Endodermal cell (in vitro differentiated cells): ENCODE measurements around the gene TSPAN16. TPM values are rescaled to one million over a fixed set of nuclear protein-coding genes. Genes with fewer than 3 reads are reported as not detected.

ENCODE experiments used
- DNase-seq: peaks from one replicate; pipeline ENCODE4 v3.0.0-alpha.2; 2017
- H3K27ac ChIP-seq: 2 replicates; pipeline ENCODE4 v1.5.1; 2013; ENCODE audit warnings: mild to moderate bottlenecking, low read depth, low read length, moderate library complexity
- H3K27me3 ChIP-seq: 2 replicates; pipeline ENCODE4 v1.6.1; 2013; ENCODE audit warnings: mild to moderate bottlenecking, low read length, moderate library complexity; ENCODE audit not compliant: insufficient read depth, control insufficient read depth, poor library complexity, severe bottlenecking
- H3K36me3 ChIP-seq: 2 replicates; pipeline ENCODE4 v1.7.0; 2013; ENCODE audit warnings: mild to moderate bottlenecking, low read length, moderate library complexity; ENCODE audit not compliant: control insufficient read depth, insufficient read depth
- H3K4me1 ChIP-seq: one replicate; pipeline ENCODE4 v1.7.0; 2013; ENCODE audit warnings: low read length; ENCODE audit not compliant: control insufficient read depth, insufficient read depth
- H3K4me3 ChIP-seq: 2 replicates; pipeline ENCODE4 v1.5.1; 2013; ENCODE audit warnings: mild to moderate bottlenecking, low read length, moderate library complexity
- H3K9ac ChIP-seq: 2 replicates; pipeline ENCODE4 v1.6.1; 2013; ENCODE audit warnings: mild to moderate bottlenecking, low read length, moderate library complexity; ENCODE audit not compliant: poor library complexity, severe bottlenecking; ENCODE audit errors: extremely low read depth
- H3K9me3 ChIP-seq: 2 replicates; pipeline ENCODE4 v1.6.1; 2013; ENCODE audit warnings: mild to moderate bottlenecking, low read length, moderate library complexity; ENCODE audit not compliant: control insufficient read depth
- H3K27ac Mint-ChIP-seq: 2 replicates; pipeline ENCODE4 v1.8.0; 2020; ENCODE audit warnings: mixed read lengths
- H3K27me3 Mint-ChIP-seq: 2 replicates; pipeline ENCODE4 v1.8.0; 2021; ENCODE audit warnings: mild to moderate bottlenecking, mixed read lengths; ENCODE audit not compliant: insufficient read depth
- H3K36me3 Mint-ChIP-seq: 2 replicates; pipeline ENCODE4 v1.8.0; 2020; ENCODE audit warnings: low read depth, mixed read lengths
- H3K4me1 Mint-ChIP-seq: 2 replicates; pipeline ENCODE4 v1.8.0; 2020; ENCODE audit warnings: mixed read lengths
- H3K4me3 Mint-ChIP-seq: 2 replicates; pipeline ENCODE4 v1.8.0; 2020; ENCODE audit warnings: mild to moderate bottlenecking, moderate library complexity, mixed read lengths
- H3K9me3 Mint-ChIP-seq: 2 replicates; pipeline ENCODE4 v1.8.0; 2020; ENCODE audit warnings: mild to moderate bottlenecking, mixed read lengths
- CTCF ChIP-seq: fragments of 200-600 bp; sonication (generic); conservative IDR thresholded peaks from 2 replicates; pipeline ENCODE4 v1.5.0; 2021; ENCODE audit warnings: antibody characterized with exemption, mild to moderate bottlenecking
- WGBS, 2 experiments: methylation state at CpG; one replicate each; pipeline versions ENCODE4 v1.1.5 to v1.1.7; 2013; ENCODE audit warnings: missing lambda C conversion rate in 2 of 2, mixed read lengths in 1 of 2; ENCODE audit not compliant: insufficient coverage in 1 of 2, insufficient read length in 1 of 2; 5-methylcytosine and 5-hydroxymethylcytosine counted together
- total RNA-seq, 2 donors: library from RNA; stranded (reverse); fragmentation: NEBNext Ultra II Directional in 1 of 2; extraction: Animal tissue kit (Norgen Biotek cat#: 25700) in 1 of 2; gene quantifications; 2 replicates in 1 of 2; 3 replicates in 1 of 2; pipeline ENCODE4 v1.2.1, GENCODE V29; 2021

Gene TSPAN16
- total RNA-seq, 2 donors from 2014 or later: not detected

DNA sequence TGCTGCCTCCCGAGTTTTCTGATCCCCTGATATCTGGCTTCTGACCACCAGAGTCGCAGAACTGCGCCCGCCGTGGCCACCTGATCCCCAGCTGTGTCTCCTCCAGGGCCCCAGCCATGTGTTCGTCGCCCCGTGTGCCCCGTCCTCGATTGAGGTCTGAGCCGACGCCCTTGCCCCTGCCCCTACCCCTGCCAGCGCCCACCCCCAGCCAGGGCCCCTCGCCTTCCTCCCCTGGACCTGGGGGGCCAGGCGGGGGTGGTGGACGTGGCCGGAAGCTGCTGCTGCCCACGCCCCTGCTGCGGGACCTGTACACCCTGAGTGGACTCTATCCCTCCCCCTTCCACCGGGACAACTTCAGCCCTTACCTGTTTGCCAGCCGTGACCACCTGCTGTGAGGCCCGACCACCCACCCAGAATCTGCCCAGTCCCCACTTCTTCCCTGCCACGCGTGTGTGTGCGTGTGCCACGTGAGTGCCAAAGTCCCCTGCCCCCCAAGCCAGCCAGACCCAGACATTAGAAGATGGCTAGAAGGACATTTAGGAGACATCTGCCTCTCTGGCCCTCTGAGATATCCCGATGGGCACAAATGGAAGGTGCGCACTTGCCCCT lies 68.4 kb downstream of the TSPAN16 start:
- WGBS, 2 experiments: 92 to 95% methylated on average over 10 to 28 of the region's 28 CpGs
- DNase-seq: no peak
- Histone ChIP-seq H3K9me3 (no peaks in the 10 kb centered on the region), H3K27ac (no peak overlapping the region), H3K4me3 (no peak overlapping the region), H3K36me3 (no peaks in the 10 kb centered on the region), H3K9ac (no peak overlapping the region), H3K27me3 (peaks cover 6% of the 10 kb centered on the region), H3K4me1 (no peaks in the 10 kb centered on the region)
- no peak for TF ChIP-seq CTCF
- peaks cover 8% of the 10 kb centered on the region for H3K36me3 Mint-ChIP-seq
- no peak overlapping the region for H3K4me3 Mint-ChIP-seq
- no peak overlapping the region for H3K27ac Mint-ChIP-seq
- peaks cover 22% of the 10 kb centered on the region for H3K27me3 Mint-ChIP-seq
- no peaks in the 10 kb centered on the region for H3K4me1 Mint-ChIP-seq
- H3K9me3 Mint-ChIP-seq: no peaks in the 10 kb centered on the region

DNA sequence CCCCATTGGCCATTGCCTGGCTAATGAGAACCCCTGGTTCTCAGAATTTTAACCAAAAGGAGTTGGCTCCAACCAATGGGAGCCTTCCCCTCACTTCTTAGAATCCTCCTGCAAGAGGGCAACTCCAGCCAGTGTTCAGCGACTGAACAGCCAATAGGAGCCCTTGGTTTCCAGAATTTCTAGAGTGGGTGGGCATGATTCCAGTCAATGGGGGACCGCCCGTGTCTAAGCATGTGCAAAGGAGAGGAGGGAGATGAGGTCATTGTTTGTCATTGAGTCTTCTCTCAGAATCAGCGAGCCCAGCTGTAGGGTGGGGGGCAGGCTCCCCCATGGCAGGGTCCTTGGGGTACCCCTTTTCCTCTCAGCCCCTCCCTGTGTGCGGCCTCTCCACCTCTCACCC lies 69.0 kb downstream of the TSPAN16 start:
- 91 to 100% methylated on average over 3 to 5 of the region's 5 CpGs for WGBS, 2 experiments
- Histone ChIP-seq H3K27me3 (peaks cover 6% of the 10 kb centered on the region), H3K9ac (no peak overlapping the region), H3K4me1 (no peaks in the 10 kb centered on the region), H3K9me3 (no peaks in the 10 kb centered on the region), H3K4me3 (no peak overlapping the region), H3K27ac (no peak overlapping the region), H3K36me3 (no peaks in the 10 kb centered on the region)
- Mint-ChIP-seq H3K4me3 (no peak overlapping the region), H3K27ac (no peak overlapping the region), H3K9me3 (no peaks in the 10 kb centered on the region), H3K36me3 (peaks cover 8% of the 10 kb centered on the region), H3K4me1 (no peaks in the 10 kb centered on the region), H3K27me3 (peaks cover 17% of the 10 kb centered on the region)
- DNase-seq: no peak
- TF ChIP-seq CTCF: no peak

Other genes starting within 250 kb of the TSPAN16 start
- 100 to 1,000 TPM in 1 of 2 donors, 10 to 100 TPM in 1; 61.0 to 101 TPM for gene LDLR, start 206.7 kb upstream of the TSPAN16 start, total RNA-seq
- 10 to 100 TPM; 35.4 to 50.0 TPM for gene SPC24, start 140.4 kb upstream of the TSPAN16 start, total RNA-seq
- gene KANK2, start 98.6 kb upstream of the TSPAN16 start, total RNA-seq: 10 to 100 TPM; 74.2 to 87.7 TPM
- not detected for gene ANGPTL8, start 56.5 kb upstream of the TSPAN16 start, total RNA-seq
- gene DOCK6, start 33.6 kb upstream of the TSPAN16 start, total RNA-seq: 100 to 1,000 TPM in 1 of 2 donors, 10 to 100 TPM in 1; 93.8 to 111 TPM
- 10 to 100 TPM; 37.2 to 43.2 TPM for gene RAB3D, start 43.5 kb downstream of the TSPAN16 start, total RNA-seq
- gene TMEM205, start 50.1 kb downstream of the TSPAN16 start, total RNA-seq: 10 to 100 TPM; 58.2 to 58.9 TPM
- 10 to 100 TPM; 12.2 to 15.2 TPM for gene CCDC159, start 50.4 kb downstream of the TSPAN16 start, total RNA-seq
- gene PLPPR2, start 59.3 kb downstream of the TSPAN16 start, total RNA-seq: 1 to 10 TPM; 3.1 to 6.8 TPM
- 1 to 10 TPM; 2.2 to 2.8 TPM for gene SWSAP1, start 78.5 kb downstream of the TSPAN16 start, total RNA-seq
- 10 to 100 TPM; 27.0 to 39.5 TPM for gene EPOR, start 88.2 kb downstream of the TSPAN16 start, total RNA-seq
- 100 to 1,000 TPM; 125 to 131 TPM for gene RGL3, start 123.2 kb downstream of the TSPAN16 start, total RNA-seq
- gene ODAD3, start 139.0 kb downstream of the TSPAN16 start, total RNA-seq: 1 to 10 TPM in 1 of 2 donors, under 1 TPM in 1; 0.88 to 2.4 TPM
- 100 to 1,000 TPM; 454 to 459 TPM for gene PRKCSH, start 139.5 kb downstream of the TSPAN16 start, total RNA-seq
- under 1 TPM in 1 of 2 donors, not detected in 1; 0.55 TPM for gene ELAVL3, start 184.9 kb downstream of the TSPAN16 start, total RNA-seq
- 10 to 100 TPM; 12.3 to 12.6 TPM for gene ZNF653, start 209.7 kb downstream of the TSPAN16 start, total RNA-seq
- gene ECSIT, start 233.0 kb downstream of the TSPAN16 start, total RNA-seq: 10 to 100 TPM; 24.7 to 26.2 TPM
- 10 to 100 TPM; 12.8 to 16.2 TPM for gene CNN1, start 242.7 kb downstream of the TSPAN16 start, total RNA-seq